HG03175 (cell line): ENCODE results near the gene ASMTL.
A peak's percentile ranks its signal among the peaks of the same experiment; 100 is the strongest.
"Not testable (repeated sequence)": the region's sequence is repeated elsewhere in the genome, so short reads cannot be mapped to it uniquely, and the experiment has no call there.

Experiments
- ATAC-seq: cut with Tn5 transposase; IDR thresholded peaks from one replicate; pipeline ENCODE4 v1.9.1; 2021; ENCODE audit warnings: mild to moderate bottlenecking, moderate library complexity; ENCODE audit not compliant: unreplicated experiment

The ASMTL gene

GRCh38 chrX:1483843-1484637 is 31.3 kb upstream of the ASMTL start:
- peak; percentile 47 for ATAC-seq

- not testable (repeated sequence) for ATAC-seq
Observed at GRCh38 chrX:1482530-1482928, 29.8 kb upstream of the ASMTL start.

- peak; percentile 62 for ATAC-seq
Observed at GRCh38 chrX:1481636-1482529, 29.2 kb upstream of the ASMTL start.

- ATAC-seq: no peak
Observed at GRCh38 chrX:1480082-1480785, 27.5 kb upstream of the ASMTL start.

GRCh38 chrX:1477801-1478458 is 25.2 kb upstream of the ASMTL start:
- no peak for ATAC-seq

- no peak for ATAC-seq
Observed at GRCh38 chrX:1477229-1477628, 24.5 kb upstream of the ASMTL start.

- no peak for ATAC-seq
Observed at GRCh38 chrX:1476682-1477081, 24.0 kb upstream of the ASMTL start.

- no peak for ATAC-seq
Observed at GRCh38 chrX:1475881-1476280, 23.2 kb upstream of the ASMTL start.

GRCh38 chrX:1475481-1475880 is 22.8 kb upstream of the ASMTL start:
- no peak for ATAC-seq

GRCh38 chrX:1474593-1474992 is 21.9 kb upstream of the ASMTL start:
- ATAC-seq: not testable (repeated sequence)

- ATAC-seq: no peak
Observed at GRCh38 chrX:1472975-1473374, 20.3 kb upstream of the ASMTL start.

- ATAC-seq: peak; percentile 54
Observed at GRCh38 chrX:1468250-1468772, 15.6 kb upstream of the ASMTL start.

- ATAC-seq: peak; percentile 70
Observed at GRCh38 chrX:1466971-1467561, 14.4 kb upstream of the ASMTL start.

GRCh38 chrX:1466232-1466661 is 13.5 kb upstream of the ASMTL start:
- ATAC-seq: no peak

GRCh38 chrX:1465286-1466231 is 12.8 kb upstream of the ASMTL start:
- no peak for ATAC-seq

GRCh38 chrX:1464971-1465285 is 12.2 kb upstream of the ASMTL start:
- no peak for ATAC-seq

- no peak for ATAC-seq
Observed at GRCh38 chrX:1464041-1464970, 11.6 kb upstream of the ASMTL start.

GRCh38 chrX:1463581-1463980 is 10.9 kb upstream of the ASMTL start:
- no peak for ATAC-seq
